Breast epithelium (tissue), 4 donors: ENCODE measurements around the gene KRT24. TPM values are rescaled to one million over a fixed set of nuclear protein-coding genes. Genes with fewer than 3 reads are reported as not detected.

Experiments used
- DNase-seq, 2 donors: peaks; one replicate each; pipeline ENCODE4 v3.0.0-alpha.2; 2019; ENCODE audit warnings: low spot score in 2 of 2
- H3K27ac ChIP-seq, 2 donors: fragments of 200-600 bp; sonication (generic) in 1 of 2; one replicate each; pipeline ENCODE4 v1.5.1; 2016 to 2019; ENCODE audit warnings: mild to moderate bottlenecking in 1 of 2
- H3K27me3 ChIP-seq, 2 donors: fragments of 200-600 bp; sonication (generic) in 1 of 2; one replicate each; pipeline versions ENCODE4 v1.5.1 to v1.6.0; 2017 to 2019; ENCODE audit warnings: control low read depth in 1 of 2, mild to moderate bottlenecking in 1 of 2
- H3K36me3 ChIP-seq: fragments of 200-600 bp; one replicate; pipeline ENCODE4 v1.5.1; 2019
- H3K4me1 ChIP-seq, 2 donors: fragments of 200-600 bp; sonication (generic); one replicate each; pipeline ENCODE4 v1.5.1; 2016 to 2019; ENCODE audit warnings: control low read depth in 1 of 2
- H3K4me3 ChIP-seq, 3 donors: fragments of 200-600 bp; sonication (generic); 1 replicate in 2 of 3; 2 replicates in 1 of 3; pipeline ENCODE4 v1.5.1; 2016 to 2019; ENCODE audit warnings: mild to moderate bottlenecking in 3 of 3, moderate library complexity in 2 of 3
- H3K9me3 ChIP-seq, 2 donors: fragments of 200-600 bp; sonication (generic) in 1 of 2; one replicate each; pipeline ENCODE4 v1.5.1; 2016 to 2019; ENCODE audit warnings: control low read depth in 1 of 2
- CTCF ChIP-seq, 3 donors: fragments of 450-650 bp; IDR thresholded peaks; one replicate each; pipeline ENCODE4 v1.5.1; 2016 to 2017; ENCODE audit warnings: antibody characterized with exemption in 3 of 3, mild to moderate bottlenecking in 3 of 3, moderate library complexity in 3 of 3
- POLR2A ChIP-seq: fragments of 450-650 bp; IDR thresholded peaks from one replicate; pipeline ENCODE4 v1.6.1; 2016; ENCODE audit warnings: antibody characterized with exemption, mild to moderate bottlenecking, moderate library complexity
- POLR2AphosphoS5 ChIP-seq, 3 donors: sonication (generic); formaldehyde crosslinking; IDR thresholded peaks; one replicate each; pipeline ENCODE4 v1.6.1; 2017; ENCODE audit warnings: antibody characterized with exemption in 3 of 3
- intact Hi-C: fragments of 100-400 bp; cut with DNase I; formaldehyde crosslinking; loops from one replicate; pipeline ENCODE4 v1.15.1; 2023; ENCODE audit warnings: low total_unique reads
- total RNA-seq, 3 donors: library from RNA; depleted of rRNA; stranded (reverse); fragments of >200 nt; gene quantifications; one replicate each; pipeline ENCODE4 v1.1.0, GENCODE V29; 2016

The KRT24 gene
- total RNA-seq, 3 donors from 2014 or later: not detected

GRCh38 chr17:40734018-40734417 is 30.5 kb upstream of the KRT24 start:
- H3K9me3 ChIP-seq: no peaks in the 10 kb centered on the region
- DNase-seq: no peak
- H3K27me3 ChIP-seq: no peaks in the 10 kb centered on the region
- H3K36me3 ChIP-seq: no peaks in the 10 kb centered on the region
- intact Hi-C loops: no loop called here
- no peaks in the 10 kb centered on the region for H3K4me1 ChIP-seq
- no peak overlapping the region for H3K4me3 ChIP-seq
- TF ChIP-seq POLR2AphosphoS5 (IDR thresholded peaks at IDR 0.05) (no peak), CTCF (IDR thresholded peaks at IDR 0.05) (no peak), POLR2A (no peak)
- H3K27ac ChIP-seq: no peak overlapping the region

GRCh38 chr17:40730970-40731369 is 27.4 kb upstream of the KRT24 start:
- intact Hi-C loops: no loop called here
- Histone ChIP-seq H3K36me3 (no peaks in the 10 kb centered on the region), H3K9me3 (no peaks in the 10 kb centered on the region), H3K27ac (no peak overlapping the region), H3K27me3 (no peaks in the 10 kb centered on the region), H3K4me1 (no peaks in the 10 kb centered on the region), H3K4me3 (no peak overlapping the region)
- no peak for DNase-seq
- TF ChIP-seq CTCF (IDR thresholded peaks at IDR 0.05): no peak
- no peak for TF ChIP-seq POLR2AphosphoS5 (IDR thresholded peaks at IDR 0.05)
- no peak for TF ChIP-seq POLR2A

GRCh38 chr17:40727447-40728231 is 24.1 kb upstream of the KRT24 start:
- TF ChIP-seq POLR2A: no peak
- TF ChIP-seq CTCF (IDR thresholded peaks at IDR 0.05): no peak
- no peak for TF ChIP-seq POLR2AphosphoS5 (IDR thresholded peaks at IDR 0.05)
- Histone ChIP-seq H3K4me1 (no peaks in the 10 kb centered on the region), H3K27me3 (no peaks in the 10 kb centered on the region), H3K27ac (no peak overlapping the region), H3K36me3 (no peaks in the 10 kb centered on the region), H3K4me3 (no peak overlapping the region), H3K9me3 (no peaks in the 10 kb centered on the region)
- DNase-seq: no peak
- intact Hi-C loops: no loop called here

- TF ChIP-seq CTCF (IDR thresholded peaks at IDR 0.05): peak in 2 of 3 donors; percentile 10 to 21
- TF ChIP-seq POLR2A: no peak
- TF ChIP-seq POLR2AphosphoS5 (IDR thresholded peaks at IDR 0.05): no peak
- DNase-seq: no peak
- Histone ChIP-seq H3K4me1 (no peaks in the 10 kb centered on the region), H3K27me3 (no peaks in the 10 kb centered on the region), H3K9me3 (no peaks in the 10 kb centered on the region), H3K4me3 (no peak overlapping the region), H3K36me3 (no peaks in the 10 kb centered on the region), H3K27ac (no peak overlapping the region)
- intact Hi-C loops: no loop called here
Measured at GRCh38 chr17:40726919-40727318, 23.4 kb upstream of the KRT24 start.

- DNase-seq: no peak
- H3K27me3 ChIP-seq: no peaks in the 10 kb centered on the region
- H3K36me3 ChIP-seq: no peaks in the 10 kb centered on the region
- no peak overlapping the region for H3K27ac ChIP-seq
- intact Hi-C loops: no loop called here
- TF ChIP-seq POLR2A: no peak
- TF ChIP-seq CTCF (IDR thresholded peaks at IDR 0.05): no peak
- no peak for TF ChIP-seq POLR2AphosphoS5 (IDR thresholded peaks at IDR 0.05)
- H3K4me3 ChIP-seq: no peak overlapping the region
- H3K9me3 ChIP-seq: no peaks in the 10 kb centered on the region
- H3K4me1 ChIP-seq: no peaks in the 10 kb centered on the region
Measured at GRCh38 chr17:40724656-40725055, 21.1 kb upstream of the KRT24 start.
